Putamen (tissue), 1 donor: Measurements from ENCODE around the gene DOCK11.

Experiments used
- DNase-seq: peaks from one replicate; pipeline ENCODE4 v3.0.0-alpha.2; 2016; ENCODE audit warnings: low spot score

DOCK11 gene

DNA sequence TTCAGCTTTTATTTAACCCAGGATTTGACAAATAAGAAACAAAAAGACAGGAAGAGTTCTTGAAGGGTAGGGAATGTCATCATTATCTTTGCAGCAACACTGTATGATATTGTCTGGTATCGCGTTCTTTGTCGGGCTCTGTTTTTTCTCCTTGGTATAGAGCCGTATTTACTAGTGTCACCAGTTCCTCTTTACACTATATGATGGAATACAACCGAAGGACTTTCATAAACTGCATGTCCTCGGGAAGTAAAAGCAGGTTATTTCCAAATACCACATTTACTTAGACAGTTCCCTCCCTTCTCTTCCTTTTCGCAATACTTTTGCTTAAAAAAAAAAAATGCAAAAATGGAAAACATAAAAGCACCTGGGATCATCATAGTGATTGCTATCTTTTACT lies 135.2 kb downstream of the DOCK11 start:
- no peak for DNase-seq

DNA sequence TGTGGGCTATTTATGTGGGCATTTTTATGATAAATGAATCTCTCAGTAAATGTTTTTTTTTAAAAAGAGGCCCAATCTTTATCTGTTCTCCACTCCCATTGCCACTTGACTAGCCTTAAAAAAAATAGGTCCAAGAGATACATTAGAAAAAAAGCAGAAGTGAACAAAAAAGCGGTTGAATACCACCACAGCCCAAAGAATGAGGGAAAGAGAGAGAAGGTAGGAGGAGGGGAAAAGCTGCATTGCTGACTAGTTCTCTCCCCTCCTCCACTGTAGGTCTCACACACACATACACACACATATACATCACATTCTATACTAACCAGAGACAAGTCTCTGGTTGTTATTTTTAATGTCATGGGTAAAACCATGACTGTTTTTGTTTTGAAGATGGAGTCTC lies 136.0 kb downstream of the DOCK11 start:
- no peak for DNase-seq

DNA sequence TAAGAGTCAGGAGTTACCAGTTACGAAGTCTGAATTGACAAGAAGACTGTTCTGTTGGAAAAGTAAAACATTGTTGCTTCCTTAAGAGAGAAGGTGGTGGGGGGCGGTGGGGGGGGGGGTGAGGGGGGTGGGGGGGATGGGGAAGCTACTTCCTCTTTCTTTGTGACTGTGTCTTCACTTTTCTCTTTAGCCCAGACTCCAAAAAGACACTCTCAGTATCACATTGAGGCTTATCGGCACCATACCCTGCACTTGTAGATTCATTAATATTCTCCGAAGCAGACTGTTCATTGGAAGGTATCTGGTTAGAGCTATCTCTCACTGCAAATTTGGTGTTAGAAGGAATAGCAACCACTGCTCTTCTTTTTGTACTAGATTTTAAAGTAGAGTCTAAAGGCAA lies 137.2 kb downstream of the DOCK11 start:
- no peak for DNase-seq

DNA sequence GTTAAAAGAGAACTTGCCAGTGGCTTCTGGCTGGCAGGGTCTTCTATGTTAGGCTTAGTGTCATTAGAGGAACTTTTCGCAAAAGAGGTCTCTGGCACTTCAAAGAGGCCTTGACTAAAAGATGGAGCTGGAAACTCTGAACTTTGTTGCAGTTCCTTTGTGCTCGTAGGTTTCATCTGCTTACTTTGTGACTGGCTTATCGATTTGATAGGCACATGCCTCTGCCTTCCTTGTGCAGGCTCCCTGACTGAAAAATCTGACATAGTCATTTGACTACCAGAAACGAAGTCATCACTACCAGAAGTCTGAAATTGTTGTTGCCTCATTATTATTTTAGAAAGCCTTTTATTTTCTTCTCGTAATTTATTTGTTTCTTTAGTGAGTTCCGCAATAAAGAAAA lies 137.9 kb downstream of the DOCK11 start:
- DNase-seq, result no peak

DNA sequence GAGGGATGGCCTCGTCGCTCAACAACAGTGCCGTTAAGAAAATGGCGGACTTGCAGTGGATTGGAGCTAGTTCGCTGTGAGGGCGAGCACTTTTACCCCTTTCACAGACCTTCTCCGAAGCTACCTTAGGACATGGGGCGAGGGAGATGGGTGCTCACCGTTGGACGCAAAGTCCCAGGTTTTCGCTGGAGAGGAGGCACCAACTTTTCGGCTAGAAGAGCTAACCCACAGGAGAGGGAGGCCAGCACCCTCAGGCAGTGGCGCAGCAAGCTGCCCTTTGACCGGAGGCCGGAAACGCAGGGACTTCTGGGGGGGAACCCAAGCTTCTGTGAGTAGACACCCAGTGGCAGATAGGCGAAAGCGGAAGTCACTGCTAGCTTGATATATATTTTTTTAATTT lies 138.7 kb downstream of the DOCK11 start:
- no peak for DNase-seq

DNA sequence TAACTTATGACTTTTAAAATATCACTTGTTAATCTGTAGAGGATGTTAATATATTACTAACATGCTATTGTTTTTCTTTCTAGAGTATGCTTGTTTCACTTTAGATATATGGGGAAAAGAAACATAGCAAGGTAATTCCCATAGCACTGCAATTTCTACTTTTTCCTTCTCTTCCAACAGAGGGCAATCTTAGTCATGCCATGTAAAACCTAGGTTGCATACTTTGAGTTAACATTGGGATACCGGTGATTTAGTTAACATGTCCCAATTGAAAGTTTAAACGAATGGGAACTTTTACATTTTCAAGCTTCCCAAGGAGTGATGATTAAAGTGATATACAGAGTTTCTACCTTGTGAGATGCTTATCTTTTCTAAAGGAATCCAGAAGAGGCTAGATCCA lies 142.4 kb downstream of the DOCK11 start:
- no peak for DNase-seq

DNA sequence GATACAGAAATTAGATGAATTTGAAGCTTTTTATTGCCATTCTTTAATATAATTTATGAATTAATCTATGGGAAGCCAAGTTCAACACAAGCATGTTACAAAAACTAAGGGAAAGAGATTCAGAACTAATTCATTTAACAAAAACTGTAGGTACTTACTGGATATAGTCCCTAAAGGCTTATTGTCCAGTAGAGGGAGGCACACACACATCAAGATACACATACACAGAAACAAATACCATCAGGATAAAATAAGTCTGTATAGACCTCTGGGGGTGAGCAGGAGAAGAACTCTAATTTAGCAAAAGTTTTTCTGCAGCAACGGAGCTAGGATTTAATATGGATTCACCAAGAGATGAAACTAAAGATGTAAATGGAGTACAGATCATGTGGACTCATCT lies 148.8 kb downstream of the DOCK11 start:
- DNase-seq, result peak; percentile 7

DNA sequence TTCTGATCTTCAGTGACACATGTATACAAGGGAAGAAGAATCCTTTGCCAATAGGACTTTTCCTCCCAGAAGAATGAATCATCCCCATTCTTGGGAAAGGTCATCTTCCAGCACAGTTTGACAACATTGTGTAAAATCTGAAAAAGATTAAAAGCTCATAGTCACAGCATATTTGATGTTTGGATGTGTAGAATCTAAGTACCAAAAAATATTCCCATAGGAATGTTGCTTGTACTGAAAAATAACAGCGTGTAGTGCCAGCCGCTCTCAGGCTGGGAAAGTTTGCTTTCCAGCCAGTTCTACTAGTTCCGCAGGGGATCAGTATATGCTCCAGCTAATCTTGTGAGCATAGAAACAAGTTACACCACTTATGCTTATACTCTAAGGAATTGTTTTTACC lies 157.1 kb downstream of the DOCK11 start:
- no peak for DNase-seq

DNA sequence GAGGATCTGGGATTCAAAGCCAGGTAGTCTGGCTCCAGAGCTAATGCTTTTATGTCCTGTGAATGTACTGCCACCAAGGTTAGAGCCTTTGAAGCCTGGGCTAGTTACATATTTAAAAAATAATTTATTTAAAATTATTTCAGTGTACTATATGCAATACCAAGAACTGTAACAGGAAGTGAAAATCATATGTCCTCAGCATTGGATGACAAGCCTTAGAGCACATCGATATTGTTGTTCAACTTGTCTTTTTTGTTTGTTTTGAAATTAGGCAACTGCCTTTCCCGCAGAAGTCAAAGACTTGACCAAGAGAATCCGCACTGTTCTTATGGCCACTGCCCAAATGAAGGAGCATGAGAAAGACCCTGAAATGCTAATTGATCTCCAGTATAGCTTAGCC lies 158.7 kb downstream of the DOCK11 start:
- DNase-seq, result no peak

DNA sequence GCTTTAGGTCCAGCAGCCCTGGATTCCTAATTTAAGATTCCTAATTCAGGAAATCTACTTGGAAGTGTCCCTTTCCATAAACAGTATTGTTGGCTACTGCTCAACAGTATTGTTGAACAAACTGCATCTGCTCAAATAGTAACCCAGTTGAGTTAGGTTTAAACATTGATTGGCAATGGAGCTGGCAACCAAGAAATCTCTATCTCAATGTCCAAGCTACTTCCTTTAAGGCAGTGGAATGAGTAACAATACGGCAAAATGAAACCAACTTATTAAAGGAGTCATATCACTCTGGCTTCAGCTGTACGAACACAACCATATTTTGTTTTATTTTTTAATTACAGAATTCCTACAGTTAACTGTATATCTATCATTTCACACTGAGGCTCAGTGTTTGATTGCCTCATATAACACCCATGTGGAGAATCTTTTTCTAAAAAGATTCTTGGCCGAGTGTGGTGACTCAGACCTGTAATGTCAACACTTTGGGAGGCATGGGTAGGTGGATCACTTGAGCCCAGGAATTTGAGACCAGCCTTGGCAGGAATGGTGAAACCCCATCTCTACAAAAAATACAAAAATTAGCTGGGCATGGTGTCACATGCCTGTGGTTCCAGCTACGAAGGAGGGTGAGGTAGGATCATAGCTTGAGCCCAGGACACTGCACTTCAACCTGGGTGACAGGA lies 160.1 kb downstream of the DOCK11 start:
- no peak for DNase-seq

DNA sequence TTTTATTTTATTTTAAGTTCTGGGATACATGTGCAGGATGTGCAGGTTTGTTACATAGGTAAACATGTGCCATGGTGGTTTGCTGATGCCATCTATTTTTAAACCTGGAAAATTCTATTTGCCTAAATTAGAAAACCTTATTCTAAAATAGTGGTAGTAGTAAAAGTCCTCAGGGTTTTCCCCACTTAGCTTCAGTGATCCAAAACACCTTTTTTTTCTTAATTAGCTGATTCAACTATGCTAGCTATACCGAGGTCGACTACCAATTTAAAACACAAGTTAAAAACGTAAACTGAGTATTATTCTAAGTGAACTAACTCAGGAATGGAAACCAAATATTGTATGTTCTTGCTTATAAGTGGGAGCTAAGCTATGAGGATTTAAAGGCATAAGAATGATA lies 161.8 kb downstream of the DOCK11 start:
- DNase-seq, result no peak

DNA sequence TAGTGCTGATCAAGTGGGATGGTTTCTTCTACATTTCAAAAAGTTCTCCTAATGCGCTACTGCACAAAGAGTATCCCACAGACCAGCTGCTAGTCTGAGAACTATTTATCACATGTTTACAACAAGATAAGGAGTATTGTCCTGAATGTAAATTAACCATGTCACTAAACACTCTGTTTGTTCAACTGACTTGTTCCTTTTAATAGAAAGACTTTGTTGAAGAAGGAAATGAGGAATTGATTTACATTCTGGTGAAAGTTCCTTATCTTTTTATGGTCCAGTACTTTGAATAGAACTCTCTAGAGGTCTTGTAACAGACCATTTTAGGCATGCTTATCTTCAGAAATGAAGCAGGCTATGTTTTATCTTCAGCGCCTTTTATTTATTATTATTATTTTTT lies 164.5 kb downstream of the DOCK11 start:
- peak; percentile 1 for DNase-seq

DNA sequence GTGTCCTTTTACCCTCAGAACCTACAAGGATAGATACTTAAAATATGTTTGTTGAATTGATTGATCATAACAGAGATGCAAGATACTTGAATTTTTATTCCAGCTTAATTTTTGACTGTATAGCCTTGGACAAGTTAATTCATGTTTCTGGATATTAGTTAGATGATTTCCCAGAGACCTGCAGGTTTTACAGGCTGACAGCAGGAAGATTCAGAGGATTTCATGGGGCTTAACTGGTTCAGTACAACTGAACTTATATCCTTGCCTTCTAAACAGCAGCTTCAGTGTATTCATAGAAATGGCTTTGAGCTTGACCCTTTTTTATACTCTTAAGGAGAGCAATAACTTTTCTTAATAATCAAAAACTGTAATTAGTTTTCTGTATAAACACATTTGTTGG lies 169.6 kb downstream of the DOCK11 start:
- DNase-seq, result no peak

DNA sequence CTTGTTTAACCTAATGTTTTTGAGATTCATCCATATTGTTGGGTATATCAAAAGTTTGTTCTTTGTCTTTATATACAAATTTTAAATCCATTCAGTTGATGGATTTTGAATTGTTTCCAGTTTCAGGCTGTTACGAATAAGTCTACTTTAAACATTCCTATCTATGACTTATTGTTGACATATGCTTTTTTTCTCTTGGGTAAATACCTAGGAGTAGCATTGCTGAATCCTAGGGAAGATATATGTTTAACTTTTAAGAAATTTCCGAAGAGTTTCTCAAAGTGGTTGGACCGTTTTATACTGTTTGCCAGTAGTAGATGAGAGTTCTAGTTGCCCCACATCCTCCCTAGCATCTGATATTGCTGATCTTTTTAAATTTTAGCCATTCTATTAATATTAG lies 170.9 kb downstream of the DOCK11 start:
- DNase-seq, result no peak

DNA sequence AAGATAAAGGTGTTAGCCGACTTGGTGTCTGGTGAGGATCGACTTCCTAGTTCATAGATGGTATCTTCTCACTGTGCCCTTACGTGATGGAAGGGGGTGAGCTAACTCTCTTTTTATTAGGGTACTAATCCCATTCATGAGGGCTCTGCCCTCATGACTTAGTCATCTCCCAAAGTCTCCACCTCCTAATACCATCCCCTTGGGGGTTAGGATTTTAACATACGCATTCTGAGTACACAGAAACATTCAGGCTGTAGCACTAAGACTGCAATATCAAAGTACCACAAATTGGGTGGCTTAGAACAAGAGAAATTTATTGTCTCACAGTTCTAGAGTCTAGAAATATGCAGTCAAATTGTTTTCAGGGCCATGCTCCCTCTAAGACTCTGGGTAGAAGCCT lies 173.8 kb downstream of the DOCK11 start:
- no peak for DNase-seq

DNA sequence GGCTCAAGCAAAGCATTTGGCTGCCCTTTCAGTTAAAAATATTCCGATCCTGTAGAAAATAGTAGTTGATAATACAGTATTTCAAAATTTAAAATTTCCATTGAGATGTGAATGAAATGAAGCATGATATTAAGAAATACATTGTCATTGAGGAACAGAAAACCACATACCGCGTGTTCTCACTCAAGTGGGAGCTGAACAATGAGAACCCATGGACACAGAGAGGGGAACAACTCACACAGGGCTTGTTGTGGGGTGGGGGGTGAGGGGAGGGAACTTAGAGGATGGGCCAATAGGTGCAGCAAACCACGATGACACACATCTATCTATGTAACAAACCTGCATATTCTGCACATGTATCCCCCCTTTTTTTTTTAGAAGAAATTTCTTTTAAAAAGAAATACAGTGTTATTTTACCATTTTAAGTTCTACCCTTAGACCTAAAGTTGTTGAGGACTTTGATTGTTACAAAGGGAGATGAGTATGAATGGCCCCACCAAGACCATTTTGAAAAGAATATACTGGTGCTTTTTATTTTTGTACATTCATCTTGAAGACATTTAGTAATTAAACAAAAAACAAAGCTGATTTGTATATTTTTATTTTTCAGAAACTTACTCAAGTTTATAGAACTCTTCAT lies 179.8 kb downstream of the DOCK11 start:
- no peak for DNase-seq

DNA sequence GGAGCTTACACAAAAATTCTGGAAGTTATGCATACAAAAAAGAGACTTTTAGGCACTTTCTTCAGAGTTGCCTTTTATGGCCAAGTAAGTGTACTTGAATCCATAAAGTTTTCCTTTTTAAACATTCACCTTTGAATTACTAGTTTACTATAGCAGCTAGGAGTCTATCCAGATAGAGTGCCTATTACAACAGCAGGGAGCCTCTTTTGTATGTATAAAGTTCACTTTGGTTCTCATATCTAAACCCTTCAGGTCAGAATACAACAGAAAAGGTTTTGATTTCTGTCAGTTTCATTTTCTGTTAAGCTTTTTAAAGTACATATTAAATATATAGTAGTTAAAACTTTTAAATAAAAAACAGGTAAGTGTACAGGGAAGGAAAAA lies 180.3 kb downstream of the DOCK11 start:
- no peak for DNase-seq

DNA sequence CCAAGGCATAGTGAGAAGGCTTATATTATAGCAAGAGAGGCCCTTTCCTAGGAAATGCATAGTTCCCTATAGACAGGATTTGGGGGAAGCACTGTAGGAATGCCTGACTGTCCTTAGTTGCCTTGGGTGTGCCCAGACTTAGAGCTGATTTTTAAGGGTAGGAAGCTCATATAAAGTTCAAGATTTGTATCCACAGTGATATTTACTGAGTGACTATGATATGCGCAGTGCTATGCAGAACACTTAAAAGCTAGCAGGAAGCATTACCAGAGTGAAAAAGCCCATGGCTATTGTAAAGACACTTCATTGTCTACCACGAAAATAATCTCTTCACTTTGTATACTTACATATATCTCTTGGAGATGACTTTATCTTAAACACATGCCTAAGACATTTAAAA lies 181.7 kb downstream of the DOCK11 start:
- DNase-seq, result no peak

DNA sequence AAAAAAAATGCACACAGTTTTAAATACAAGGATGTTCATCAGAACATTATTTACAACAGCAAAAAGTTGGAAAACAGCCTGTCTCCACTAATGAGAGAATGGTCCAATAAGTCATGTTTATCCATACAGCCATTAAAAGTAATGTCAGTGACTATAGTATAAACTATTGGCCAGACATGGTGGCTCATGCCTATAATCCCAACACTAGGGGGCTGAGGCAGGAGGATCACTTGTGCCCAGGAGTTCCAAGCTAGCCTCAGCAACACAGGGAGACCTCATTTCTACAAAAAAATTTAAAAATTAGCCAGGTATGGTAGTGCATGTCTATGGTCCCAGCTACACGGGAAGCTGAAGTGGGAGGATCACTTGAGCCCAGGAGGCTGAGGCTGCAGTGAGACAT lies 183.7 kb downstream of the DOCK11 start:
- no peak for DNase-seq

DNA sequence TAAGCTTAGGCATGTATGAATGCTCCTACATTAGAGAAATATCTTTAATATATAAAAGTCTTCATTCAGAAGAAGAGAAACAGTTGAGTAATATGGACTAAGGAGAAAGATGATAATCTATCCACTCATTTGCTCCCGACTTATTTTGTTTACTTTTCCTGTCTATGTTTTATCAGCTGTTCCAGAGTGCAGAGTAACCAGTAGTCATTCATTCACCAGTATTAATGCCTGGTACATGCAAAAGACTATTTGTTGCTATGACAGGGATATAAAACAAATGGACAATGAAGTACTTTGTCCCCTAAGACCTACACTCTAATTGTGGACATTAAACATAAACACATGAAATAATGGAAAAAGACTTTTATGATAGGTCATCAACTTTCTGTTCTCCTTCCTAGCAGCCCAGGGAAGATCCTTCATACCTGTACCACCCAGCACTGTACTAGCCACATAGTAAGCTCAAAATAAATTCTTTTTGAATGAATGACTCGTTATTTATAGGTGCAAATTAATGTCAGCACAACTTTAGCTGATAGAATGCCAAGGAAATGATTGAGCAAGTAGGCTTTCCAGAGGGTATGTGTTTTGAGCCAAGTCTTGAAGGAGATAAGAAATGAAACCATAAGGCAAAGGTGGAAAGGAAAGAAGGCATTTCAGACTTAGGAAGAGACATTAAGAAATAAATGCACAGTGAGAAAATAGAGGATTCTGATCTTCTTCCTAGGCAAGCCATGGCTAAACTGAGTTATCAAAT lies 186.8 kb downstream of the DOCK11 start:
- no peak for DNase-seq

DNA sequence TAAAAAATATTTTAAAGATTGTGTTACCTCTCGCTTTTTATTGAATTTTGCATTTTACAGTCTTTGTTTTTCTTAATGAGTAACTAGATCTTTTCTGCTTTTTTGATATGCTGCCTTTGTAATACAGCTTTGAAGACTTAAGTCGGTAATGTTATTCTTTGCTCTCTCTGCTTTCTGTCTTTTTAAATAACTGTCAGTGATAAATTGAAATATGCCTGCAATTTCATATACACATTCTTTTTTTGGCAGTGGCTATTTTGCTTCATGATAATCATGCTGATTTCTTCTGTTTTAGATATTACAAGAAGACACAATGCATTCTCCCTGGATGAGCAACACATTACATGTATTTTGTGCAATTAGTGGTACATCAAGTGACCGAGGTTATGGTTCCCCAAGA lies 189.8 kb downstream of the DOCK11 start:
- no peak for DNase-seq

DNA sequence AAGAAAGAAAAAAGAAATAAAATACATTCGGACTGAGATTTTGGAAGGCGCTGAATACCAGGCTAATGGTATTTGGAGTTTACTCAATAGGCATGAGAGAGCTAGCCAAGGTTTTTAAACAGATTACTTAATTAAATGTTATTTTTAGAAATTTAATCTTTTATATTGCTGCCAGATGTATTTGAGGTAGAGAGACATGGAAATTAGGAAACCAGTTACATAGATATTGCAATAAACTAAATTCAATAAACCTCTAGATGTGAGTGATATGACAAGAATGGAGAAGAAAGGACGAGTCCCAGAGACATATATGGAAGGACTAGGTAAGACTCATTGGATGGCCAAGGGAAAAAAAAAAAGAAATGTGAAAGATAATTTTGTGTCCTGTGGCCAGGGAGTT lies 193.3 kb downstream of the DOCK11 start:
- no peak for DNase-seq

DNA sequence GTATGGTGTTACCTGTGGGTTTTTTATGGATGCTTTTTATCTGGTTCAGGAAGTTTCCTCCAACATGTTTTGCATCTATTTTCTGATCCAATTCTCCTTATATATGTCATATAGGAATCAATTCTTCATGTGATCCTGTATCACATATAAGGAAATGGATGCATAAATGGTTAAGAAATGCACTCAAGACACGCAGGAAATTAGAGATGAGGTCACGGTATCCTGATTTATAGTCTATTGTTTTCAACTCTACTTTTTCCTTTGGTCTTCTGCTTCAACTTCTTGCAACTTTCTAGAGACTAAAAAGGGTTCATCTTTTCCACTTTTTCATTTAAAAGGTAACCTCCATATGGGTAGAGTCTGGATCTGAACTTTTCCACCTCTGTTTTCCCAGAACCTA lies 198.2 kb downstream of the DOCK11 start:
- DNase-seq, result no peak

DNA sequence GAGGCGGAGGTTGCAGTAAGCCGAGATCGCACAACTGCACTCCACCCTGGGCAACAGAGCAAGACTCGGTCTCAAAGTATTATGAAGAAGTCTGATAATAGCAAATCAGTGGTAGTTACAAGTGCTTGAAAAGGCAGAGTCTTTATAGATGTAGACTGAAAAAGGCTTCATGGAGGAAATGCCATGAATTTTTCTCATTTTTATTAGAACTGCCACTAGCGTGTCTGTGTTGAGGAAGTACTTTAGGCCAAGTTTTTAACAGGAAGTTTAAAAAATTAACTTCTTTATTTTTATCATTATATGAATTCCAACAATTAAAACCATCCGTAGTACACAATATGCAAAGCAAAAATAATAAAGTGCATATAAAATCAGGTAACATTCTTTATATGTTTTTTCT lies 199.0 kb downstream of the DOCK11 start:
- DNase-seq, result no peak
